Cardiac fibroblast (primary cell): Measurements from ENCODE around the gene PHACTR1.
"Not testable (repeated sequence)": the region's sequence is repeated elsewhere in the genome, so short reads cannot be mapped to it uniquely, and the experiment has no call there.

ENCODE experiments used
- DNase-seq, 2 donors: peaks; one replicate each; pipeline versions ENCODE4 v3.0.0 to v3.0.0-alpha.2; 2010; ENCODE audit warnings: low read depth in 2 of 2
- H3K4me3 ChIP-seq, 2 donors: replicated peaks in 1 of 2; 1 replicate in 1 of 2; 2 replicates in 1 of 2; pipeline ENCODE4 v1.5.1; 2011; ENCODE audit warnings: low read depth in 2 of 2, low read length in 2 of 2, mild to moderate bottlenecking in 2 of 2, moderate library complexity in 1 of 2
- CTCF ChIP-seq: IDR thresholded peaks from one replicate; pipeline ENCODE4 v1.5.1; 2011; ENCODE audit warnings: low read depth, mild to moderate bottlenecking, low read length, inconsistent platforms

The PHACTR1 gene

DNA sequence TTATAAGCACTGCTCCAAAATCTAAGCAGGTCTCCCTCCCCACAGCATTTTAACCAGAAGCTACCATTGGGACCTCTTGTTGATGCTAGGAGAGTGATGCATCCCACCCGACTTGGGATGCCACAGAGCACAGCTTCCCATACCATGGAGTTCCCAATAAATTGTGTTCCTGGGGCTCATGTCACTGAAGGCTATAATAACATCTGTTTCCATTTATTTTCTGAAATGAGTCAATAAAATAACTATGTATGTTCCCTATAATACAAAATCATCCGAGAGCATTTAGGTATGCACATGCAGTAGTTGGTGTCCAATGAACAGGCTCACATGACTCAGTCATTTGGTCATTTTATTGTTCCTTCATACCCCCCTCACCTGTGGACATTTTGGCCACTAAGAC, 407.6 kb downstream of the PHACTR1 start:
- no peak for DNase-seq
- no peak for TF ChIP-seq CTCF
- H3K4me3 ChIP-seq = no peak overlapping the region

GRCh38 chr6:13125841-13126240, 409.3 kb downstream of the PHACTR1 start:
- TF ChIP-seq CTCF = no peak
- DNase-seq = no peak
- H3K4me3 ChIP-seq = no peak overlapping the region

DNA sequence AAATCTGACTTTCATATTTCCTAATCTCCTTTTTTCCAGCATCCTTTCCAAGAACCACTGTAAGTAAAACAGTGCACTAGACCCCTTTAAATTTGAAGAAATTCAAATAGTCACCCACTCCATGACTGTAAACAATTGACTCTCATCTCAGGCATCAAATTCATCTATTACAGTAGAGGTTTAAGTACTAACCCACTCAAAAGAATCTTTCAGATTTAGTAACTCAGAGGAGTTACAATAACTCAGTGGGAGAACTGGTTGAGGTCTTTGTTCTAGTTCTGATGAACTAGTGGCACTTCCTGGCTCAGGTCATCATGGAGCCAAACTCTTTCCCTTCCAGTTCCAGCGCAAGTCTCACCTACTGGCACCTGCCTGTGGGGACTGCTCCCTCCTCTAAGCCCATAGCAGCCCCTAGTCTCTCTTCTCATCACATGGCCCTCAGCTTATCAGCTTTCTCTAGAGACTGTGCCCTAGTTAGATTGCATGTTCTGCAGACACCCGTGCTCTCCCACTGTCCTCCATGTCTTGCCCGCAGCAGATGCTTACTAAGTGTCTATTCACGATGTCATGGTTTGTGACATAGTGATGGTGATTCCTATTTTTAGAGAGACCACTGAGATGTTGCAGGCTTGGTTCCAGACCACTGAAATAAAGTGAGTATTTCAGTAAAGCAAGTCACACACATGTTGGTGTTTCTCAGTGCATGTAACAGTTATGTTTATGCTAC, 415.5 kb downstream of the PHACTR1 start:
- H3K4me3 ChIP-seq = no peak overlapping the region
- no peak for DNase-seq
- no peak for TF ChIP-seq CTCF

- not testable (repeated sequence) for DNase-seq
Measured at GRCh38 chr6:13133894-13134293, 417.3 kb downstream of the PHACTR1 start.

GRCh38 chr6:13135152-13135551, 418.6 kb downstream of the PHACTR1 start:
- TF ChIP-seq CTCF = no peak
- DNase-seq = no peak
- H3K4me3 ChIP-seq = no peak overlapping the region

More at GRCh38 chr6:13133894-13134293, 417.3 kb downstream of the PHACTR1 start:
- not testable (repeated sequence) for H3K4me3 ChIP-seq

- DNase-seq = peak in 1 of 2 donors; percentile 11
- H3K4me3 ChIP-seq = no peak overlapping the region
- TF ChIP-seq CTCF = no peak
Measured at GRCh38 chr6:13139119-13139518, 422.6 kb downstream of the PHACTR1 start.

DNA sequence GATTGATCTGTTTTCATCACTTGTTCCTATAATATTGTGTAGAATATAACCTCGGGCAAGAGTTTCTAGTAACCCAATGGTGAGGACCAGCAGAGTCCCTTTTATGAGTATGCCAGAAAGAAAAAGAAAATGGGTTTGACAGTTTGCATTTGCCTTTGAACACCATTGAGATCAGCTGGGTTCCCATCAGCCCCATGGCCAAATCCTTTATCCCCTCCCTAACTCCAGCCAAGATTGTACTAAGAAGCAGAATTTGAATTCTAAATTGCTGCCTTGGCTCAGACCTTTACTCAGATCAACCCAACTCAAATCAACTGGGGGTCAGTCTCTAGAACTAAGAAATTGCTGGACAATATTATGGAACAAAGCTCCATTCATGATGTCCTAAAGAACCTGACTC, 424.4 kb downstream of the PHACTR1 start:
- DNase-seq = no peak
- TF ChIP-seq CTCF = no peak
- H3K4me3 ChIP-seq = no peak overlapping the region
